ENCODE results near the gene PRDM16.

The PRDM16 gene

DNA sequence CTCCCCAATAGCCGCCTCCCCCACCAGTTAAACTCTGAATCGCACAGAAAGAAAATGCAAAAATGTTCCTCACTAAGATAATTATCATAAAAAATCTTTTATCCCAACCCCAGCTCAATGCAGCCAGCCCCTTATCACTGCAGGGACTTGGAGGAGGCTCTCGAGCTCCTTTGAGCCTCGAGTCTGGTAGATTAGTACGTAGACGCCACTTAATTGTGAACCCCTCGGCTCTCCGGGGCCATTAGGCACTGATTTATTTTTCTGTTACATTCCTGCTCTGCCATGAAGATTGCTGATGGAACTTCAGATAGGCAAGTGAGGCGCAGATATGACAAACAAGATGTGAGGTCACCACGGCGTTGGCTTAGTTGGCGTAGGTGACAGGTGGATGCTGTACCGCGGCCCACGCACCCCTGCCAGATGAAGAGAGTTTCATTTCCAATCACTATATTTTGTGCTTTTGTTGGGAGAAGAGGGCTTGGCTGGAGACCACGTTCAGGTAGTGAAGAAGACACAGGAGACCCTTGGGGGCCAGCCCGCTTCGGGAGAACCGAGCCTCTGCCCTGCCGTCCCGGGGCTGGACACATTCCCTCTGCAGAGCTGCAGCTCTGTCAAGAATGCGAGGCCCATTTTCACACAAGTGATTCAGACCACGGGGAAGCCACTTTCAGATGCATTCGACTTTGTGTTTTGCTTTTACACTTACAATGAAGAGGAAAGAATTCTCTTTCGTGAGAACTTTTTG is 329.6 kb downstream of the PRDM16 start:
- CTCF ChIA-PET: interaction anchor here (0.7 kb wide), 1 partner anchor 19 kb away, joined by 3 read pairs; no protein-coding TSS in a partner anchor
- POLR2A ChIA-PET (ENCODE audit: low non-redundant PET): no interaction called here
- no peak overlapping the region for H3K27ac ChIP-seq
- TF ChIP-seq, protein P1, sequence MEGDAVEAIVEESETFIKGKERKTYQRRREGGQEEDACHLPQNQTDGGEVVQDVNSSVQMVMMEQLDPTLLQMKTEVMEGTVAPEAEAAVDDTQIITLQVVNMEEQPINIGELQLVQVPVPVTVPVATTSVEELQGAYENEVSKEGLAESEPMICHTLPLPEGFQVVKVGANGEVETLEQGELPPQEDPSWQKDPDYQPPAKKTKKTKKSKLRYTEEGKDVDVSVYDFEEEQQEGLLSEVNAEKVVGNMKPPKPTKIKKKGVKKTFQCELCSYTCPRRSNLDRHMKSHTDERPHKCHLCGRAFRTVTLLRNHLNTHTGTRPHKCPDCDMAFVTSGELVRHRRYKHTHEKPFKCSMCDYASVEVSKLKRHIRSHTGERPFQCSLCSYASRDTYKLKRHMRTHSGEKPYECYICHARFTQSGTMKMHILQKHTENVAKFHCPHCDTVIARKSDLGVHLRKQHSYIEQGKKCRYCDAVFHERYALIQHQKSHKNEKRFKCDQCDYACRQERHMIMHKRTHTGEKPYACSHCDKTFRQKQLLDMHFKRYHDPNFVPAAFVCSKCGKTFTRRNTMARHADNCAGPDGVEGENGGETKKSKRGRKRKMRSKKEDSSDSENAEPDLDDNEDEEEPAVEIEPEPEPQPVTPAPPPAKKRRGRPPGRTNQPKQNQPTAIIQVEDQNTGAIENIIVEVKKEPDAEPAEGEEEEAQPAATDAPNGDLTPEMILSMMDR (conservative IDR thresholded peaks at IDR 0.05; ENCODE audit: low read depth): no peak
- no peak for DNase-seq (ENCODE audit: low spot score)

DNA sequence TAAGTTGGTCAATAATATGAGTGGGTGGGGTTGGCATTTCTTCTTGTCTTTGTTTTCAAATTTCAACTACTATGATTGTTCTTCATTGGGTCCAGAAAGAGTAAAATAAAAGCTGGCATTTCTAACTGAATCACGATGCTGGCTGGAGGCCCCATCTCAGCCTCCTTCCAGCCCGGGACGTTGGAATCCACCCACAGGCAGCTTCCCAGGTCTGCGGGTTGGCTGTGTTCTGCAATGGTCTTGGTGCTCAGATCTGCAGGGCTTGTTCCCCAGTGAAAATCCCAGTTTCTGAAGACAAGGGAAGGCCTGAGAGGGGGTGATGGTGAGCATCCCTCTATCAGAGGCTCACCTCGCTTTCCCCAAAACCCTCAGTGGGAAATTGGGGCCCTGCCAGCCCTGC is 330.7 kb downstream of the PRDM16 start:
- DNase-seq (ENCODE audit: low spot score): no peak
- ChIA-PET CTCF (interaction anchor here (0.7 kb wide), 1 partner anchor 18 kb away, joined by 3 read pairs; no protein-coding TSS in a partner anchor), POLR2A (ENCODE audit: low non-redundant PET) (no interaction called here)
- TF ChIP-seq, protein P1 (conservative IDR thresholded peaks at IDR 0.05; ENCODE audit: low read depth): no peak
- no peak overlapping the region for H3K27ac ChIP-seq

- DNase-seq (ENCODE audit: low spot score): no peak
- TF ChIP-seq, protein P1 (conservative IDR thresholded peaks at IDR 0.05; ENCODE audit: low read depth): no peak
- H3K27ac ChIP-seq: no peak overlapping the region
- CTCF ChIA-PET: interaction anchor here (0.7 kb wide), 1 partner anchor 17 kb away, joined by 5 read pairs; no protein-coding TSS in a partner anchor
- POLR2A ChIA-PET (ENCODE audit: low non-redundant PET): no interaction called here
Measured at GRCh38 chr1:3401585-3402257, 332.7 kb downstream of the PRDM16 start.

GRCh38 chr1:3402258-3403010 is 333.4 kb downstream of the PRDM16 start:
- TF ChIP-seq, protein P1 (conservative IDR thresholded peaks at IDR 0.05; ENCODE audit: low read depth): no peak
- CTCF ChIA-PET: interaction anchor here (0.6 to 1.9 kb wide), 3 partner anchors 14 to 391 kb away, joined by 3 to 5 read pairs (median 4); no protein-coding TSS in a partner anchor
- POLR2A ChIA-PET (ENCODE audit: low non-redundant PET): no interaction called here
- H3K27ac ChIP-seq: no peak overlapping the region
- no peak for DNase-seq (ENCODE audit: low spot score)

DNA sequence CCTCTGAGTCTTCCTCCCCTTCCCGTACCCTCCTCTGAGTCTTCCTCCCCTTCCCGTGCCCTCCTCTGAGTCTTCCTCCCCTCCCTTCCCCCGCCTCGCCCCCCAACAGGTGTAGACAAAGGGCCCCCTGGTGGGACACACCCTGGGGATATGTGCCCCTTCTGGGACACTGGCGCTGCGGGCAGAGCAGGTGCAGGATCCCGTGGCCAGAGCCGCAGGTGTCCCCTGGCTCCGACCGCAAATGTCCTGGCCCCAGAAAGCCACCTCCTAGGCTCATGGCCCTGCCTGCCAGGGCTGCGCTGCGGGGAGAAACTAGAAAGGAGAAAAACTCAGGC is 334.0 kb downstream of the PRDM16 start:
- no peak for DNase-seq (ENCODE audit: low spot score)
- no peak overlapping the region for H3K27ac ChIP-seq
- TF ChIP-seq, protein P1 (conservative IDR thresholded peaks at IDR 0.05; ENCODE audit: low read depth): no peak
- ChIA-PET CTCF (interaction anchor here (0.6 to 1.9 kb wide), 2 partner anchors 13 to 391 kb away, joined by 3 to 4 read pairs; no protein-coding TSS in a partner anchor), POLR2A (ENCODE audit: low non-redundant PET) (no interaction called here)
